ENCODE measurements around the gene FIGNL2. TPM values are rescaled to one million over a fixed set of nuclear protein-coding genes. Genes with fewer than 3 reads are reported as not detected.

FIGNL2 gene
- total and polyA plus RNA-seq, 9 of the 15 experiments (the other 6 are each of a cell fraction or from before 2014, with no cell fraction given), result 0.01 TPM; not detected in 8

GRCh38 chr12:51827925-51828818, 20.3 kb downstream of the FIGNL2 start (continued):
- TF ChIP-seq ARHGAP35 (IDR thresholded peaks at IDR 0.05; ENCODE audit: partially characterized antibody) (no peak), NR2F6 (CRISPR knock-in tag; IDR thresholded peaks at IDR 0.05) (no peak), FUS (optimal IDR thresholded peaks at IDR 0.05; ENCODE audit: low read depth, low read length) (no peak), CHCHD3 (CRISPR knock-in tag; IDR thresholded peaks at IDR 0.05) (no peak), SNRNP70 (optimal IDR thresholded peaks at IDR 0.05; ENCODE audit: low read depth, low read length) (no peak), MLX (CRISPR knock-in tag; conservative IDR thresholded peaks at IDR 0.05) (no peak), ZNF224 (CRISPR knock-in tag; IDR thresholded peaks at IDR 0.05) (no peak), ZNF764 (CRISPR knock-in tag; IDR thresholded peaks at IDR 0.05; ENCODE audit: low read depth) (no peak), MTA1 (IDR thresholded peaks at IDR 0.05; ENCODE audit: borderline replicate concordance) (0 out of 2 replicates have a peak, but pooled peaks have one; percentile 27), HES1 (IDR thresholded peaks at IDR 0.05; ENCODE audit: low read depth) (no peak), HIVEP1 (CRISPR knock-in tag; IDR thresholded peaks at IDR 0.05) (no peak), ZBTB1 (CRISPR knock-in tag; IDR thresholded peaks at IDR 0.05; ENCODE audit: borderline replicate concordance, low read depth) (no peak), CHD7 (IDR thresholded peaks at IDR 0.05; ENCODE audit: low read depth, low read length) (no peak), BRF1 (IDR thresholded peaks at IDR 0.05; ENCODE audit: borderline replicate concordance, extremely low read depth, insufficient read length) (no peak), FOSL1 (tag; conservative IDR thresholded peaks at IDR 0.05) (peak; percentile 77)

Data from K562 (cell line).